HG03565 (cell line): Measurements from ENCODE around the gene COL9A3.

ENCODE experiments used
- ATAC-seq: cut with Tn5 transposase; IDR thresholded peaks from one replicate; pipeline ENCODE4 v1.9.1; 2021; ENCODE audit warnings: mild to moderate bottlenecking, moderate library complexity; ENCODE audit not compliant: unreplicated experiment

COL9A3 gene

DNA sequence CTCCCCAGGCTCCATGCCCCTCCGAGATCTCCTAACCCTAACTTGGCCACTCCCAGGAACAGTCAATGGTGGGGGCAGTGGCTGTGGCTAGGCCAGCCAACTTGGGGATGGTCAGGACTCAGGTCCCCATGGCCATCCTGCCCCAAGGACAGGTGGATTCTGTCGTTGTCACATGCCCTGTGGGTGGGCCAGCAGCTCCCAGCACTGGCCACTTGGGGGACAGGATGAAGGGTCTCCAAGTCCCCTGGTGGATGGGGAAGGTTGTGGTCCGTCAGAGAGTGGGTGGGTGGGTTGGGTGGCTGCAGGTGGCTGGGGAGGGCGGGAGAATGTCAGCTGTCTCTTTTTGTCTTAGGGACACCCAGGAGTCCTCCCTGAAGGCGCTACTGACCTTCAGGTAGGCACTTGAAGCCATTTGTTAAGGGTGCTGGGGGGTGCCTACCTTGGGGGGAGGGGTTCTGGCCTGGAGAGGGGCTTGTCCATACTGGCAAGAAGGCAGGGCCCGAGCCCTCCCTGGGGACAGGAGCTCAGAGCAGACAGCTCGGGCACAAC, 5.5 kb downstream of the COL9A3 start:
- no peak for ATAC-seq

DNA sequence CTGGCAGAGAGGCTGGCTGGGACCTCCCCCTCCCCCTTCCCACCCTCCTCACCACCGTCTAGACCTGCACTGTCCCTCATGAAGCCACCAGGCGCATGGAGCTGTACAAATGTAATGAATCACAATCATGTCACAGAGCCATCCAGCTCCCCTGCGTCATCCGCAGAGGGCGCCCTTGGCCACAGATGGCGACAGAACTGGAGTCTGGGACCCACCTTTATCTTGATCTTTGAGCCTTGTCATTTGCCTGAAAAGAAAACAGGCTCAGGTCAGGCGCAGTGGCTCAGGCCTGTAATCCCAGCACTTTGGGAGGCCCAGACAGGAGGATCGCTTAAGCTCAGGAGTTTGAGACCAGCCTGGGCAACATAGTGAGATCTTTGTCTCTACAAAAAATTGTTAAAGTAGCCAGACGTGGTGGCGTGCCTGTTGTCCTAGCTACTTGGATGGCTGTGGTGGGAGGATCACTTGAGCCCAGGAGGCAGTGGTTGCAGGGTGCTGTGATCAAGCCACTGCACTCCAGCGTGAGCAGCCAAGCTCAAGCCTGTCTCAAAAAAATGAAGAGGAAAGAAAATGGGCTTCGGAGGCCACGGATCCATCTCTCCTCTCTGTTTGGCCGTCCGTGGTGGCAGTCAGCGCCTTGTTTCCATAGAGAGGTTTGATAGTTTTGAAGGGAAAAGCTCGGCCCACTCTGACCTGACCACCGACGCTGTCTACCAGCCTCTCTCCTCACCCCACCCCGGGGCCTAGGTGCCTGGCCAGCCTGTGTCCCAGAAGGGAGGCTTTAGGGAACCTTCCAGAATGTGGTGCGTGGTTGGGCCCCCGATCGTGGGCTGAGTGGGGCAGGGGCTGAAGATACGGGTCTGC, 6.2 kb downstream of the COL9A3 start:
- no peak for ATAC-seq

DNA sequence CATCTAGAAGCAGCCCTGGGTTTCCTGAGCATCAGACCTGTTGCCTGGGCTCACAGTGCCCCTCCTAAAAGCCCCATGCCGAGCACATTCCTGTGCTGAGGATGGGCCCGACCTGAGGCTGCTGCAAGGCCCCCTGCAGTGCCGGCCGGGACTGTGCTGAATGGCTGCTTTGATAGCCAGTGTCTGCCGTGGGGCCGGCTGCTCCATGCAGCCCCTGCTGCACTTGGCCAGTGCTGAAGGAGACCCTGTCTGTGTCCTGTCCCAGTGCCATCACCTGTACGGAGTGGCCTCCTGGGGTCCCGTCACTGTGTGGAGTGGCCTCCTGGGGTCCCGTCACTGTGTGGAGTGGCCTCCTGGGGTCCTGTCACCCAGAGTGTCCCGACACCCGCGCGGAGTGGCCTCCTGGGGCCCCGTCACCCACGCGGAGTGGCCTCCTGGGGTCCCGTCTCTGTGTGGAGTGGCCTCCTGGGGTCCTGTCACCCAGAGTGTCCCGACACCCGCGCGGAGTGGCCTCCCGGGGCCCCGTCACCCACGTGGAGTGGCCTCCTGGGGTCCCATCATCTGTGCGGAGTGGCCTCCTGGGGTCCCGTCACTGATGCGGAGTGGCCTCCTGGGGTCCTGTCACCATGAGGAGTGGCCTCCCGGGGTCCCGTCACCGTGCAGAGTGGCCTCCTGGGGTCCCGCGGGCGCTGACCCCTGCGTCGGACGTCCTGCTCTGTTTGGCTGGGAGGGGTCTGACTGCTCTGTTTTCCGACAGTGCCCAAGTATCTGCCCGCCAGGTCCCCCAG, 7.0 kb downstream of the COL9A3 start:
- no peak for ATAC-seq

DNA sequence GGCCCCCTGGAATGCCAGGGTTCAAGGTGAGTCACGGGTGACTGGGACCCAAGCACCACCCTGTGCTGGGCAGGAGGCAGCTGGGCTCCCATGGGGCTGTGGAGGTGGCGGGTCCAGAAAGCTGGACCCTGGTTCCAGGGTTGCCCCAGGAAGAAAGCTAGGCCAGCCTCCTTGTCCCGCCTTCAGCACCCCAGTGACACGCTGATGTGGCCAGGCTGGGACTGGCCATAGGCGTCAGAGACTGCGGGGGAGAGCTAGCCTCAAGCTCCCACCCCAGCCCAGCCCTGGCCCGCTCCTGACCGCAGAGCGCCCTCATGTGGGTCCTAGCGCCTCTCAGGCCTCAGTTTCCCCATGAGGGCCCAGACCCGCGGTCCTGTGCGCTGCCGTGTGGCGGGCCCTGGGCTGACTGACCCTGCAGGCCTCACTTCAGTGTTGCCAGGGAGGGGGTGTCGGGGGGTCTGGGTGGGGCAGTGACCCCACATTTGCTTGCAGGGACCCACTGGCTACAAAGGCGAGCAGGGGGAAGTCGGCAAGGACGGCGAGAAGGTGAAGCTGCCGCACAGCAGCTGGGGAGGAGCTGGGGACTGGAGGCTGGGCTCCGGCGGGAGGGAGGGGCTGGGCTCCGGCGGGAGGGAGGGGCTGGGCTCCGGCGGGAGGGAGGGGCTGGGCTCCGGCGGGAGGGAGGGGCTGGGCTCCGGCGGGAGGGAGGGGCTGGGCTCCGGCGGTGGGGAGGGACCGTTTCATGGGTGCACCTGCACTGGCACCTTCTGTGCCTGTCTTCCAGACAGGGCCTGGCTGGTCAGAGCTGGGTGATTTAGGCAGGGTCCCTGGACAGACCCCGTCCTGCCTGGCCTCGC, 7.9 kb downstream of the COL9A3 start:
- ATAC-seq: no peak

DNA sequence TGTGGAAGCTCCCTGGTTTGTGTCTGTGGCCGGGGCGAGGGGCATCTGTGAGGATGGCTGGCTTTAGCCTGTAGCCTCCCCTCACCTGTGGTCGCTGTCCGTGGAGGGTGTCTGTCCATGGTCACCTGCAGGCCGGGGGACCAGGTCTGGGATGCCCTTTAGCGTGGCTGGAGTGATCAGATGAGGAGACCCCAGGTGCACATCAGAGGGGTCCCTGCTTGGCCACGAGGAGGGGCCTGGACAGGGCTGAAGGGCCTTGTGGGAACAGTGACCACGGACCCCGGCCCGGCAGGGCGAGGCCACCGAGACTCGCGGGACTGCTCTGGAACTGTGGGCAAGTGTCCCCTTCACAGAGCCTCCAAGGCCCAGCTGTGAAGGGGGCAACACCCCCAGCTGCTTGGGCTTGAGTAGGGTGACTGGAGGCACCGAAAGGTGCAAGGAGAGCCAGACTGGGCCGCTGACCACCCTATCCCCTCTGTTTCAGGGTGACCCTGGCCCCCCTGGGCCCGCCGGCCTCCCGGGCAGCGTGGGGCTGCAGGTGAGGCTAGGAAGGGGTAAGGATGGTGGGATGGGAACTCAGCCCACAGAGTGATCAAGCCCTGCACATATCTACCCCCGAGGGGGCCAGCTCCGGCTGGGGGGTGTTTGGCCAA, 8.6 kb downstream of the COL9A3 start:
- ATAC-seq: no peak

DNA sequence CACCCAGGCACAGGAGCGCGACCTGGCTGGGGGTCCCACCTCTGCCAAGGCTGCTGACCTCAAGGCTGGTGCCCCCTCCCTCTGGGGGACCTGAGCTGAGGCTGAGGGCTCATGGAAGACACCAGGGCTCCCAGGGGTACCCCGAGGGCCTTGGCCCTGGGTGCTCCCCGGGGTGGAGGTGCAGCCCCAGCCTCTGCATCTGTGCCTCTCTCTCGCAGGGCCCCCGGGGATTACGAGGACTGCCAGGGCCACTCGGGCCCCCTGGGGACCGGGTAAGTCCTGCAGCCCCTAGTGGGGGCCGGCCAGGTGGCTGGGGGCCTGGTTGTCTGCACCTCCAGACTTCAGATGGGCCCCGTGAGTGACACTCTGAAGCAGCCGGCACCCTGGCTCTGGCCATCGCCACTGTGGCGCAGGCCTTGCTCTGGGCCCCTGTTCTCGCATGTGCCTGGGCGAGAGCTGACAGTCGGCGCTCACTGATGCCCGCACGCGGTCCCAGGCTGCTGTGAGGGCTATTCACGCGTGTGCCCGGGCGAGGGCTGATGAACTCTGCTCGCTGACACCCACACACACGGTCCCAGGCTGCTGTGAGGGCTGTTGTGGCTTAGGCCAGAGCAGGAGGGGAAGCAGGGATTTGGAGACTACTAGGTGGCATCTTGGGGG, 9.3 kb downstream of the COL9A3 start:
- ATAC-seq: no peak

GRCh38 chr20:62826646-62827310, 9.9 kb downstream of the COL9A3 start:
- ATAC-seq: no peak

DNA sequence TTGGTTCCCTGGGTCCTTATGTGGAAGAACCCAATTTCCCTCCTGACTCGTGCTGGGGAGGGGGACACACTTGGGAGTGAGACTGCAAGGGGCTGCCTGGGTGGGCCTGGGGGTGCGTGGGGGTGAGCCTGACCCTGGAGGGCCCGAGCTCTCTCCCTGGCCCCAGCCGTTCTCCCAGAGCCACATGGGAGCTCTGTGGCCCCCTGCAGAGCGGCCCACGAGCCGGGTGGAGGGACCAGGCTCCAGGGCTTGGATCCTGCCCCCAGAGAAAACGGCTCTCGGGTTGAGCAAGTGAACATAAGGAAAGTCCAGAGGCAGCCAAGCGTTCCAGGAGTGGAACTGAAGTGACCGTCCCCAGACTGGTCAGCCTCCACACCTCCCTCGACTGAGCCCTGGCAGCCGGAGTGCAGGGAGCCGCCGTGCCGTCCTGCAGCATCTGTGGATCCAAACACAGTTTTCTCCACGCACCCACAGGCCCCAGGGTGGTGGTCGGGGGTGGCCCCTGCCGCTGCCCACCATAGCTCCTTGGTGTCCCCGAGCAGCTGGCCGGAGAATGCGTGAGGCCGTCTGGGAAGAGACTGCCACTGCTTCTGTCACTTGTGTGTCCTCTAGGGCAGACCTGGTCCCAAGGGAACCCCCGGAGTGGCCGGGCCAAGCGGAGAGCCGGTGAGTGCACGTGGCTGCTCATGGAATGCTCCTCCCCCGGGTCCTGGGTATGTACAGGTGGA, 10.6 kb downstream of the COL9A3 start:
- ATAC-seq: no peak

GRCh38 chr20:62828051-62828450, 11.2 kb downstream of the COL9A3 start:
- no peak for ATAC-seq

- no peak for ATAC-seq
Measured at GRCh38 chr20:62828511-62829230, 11.8 kb downstream of the COL9A3 start.

DNA sequence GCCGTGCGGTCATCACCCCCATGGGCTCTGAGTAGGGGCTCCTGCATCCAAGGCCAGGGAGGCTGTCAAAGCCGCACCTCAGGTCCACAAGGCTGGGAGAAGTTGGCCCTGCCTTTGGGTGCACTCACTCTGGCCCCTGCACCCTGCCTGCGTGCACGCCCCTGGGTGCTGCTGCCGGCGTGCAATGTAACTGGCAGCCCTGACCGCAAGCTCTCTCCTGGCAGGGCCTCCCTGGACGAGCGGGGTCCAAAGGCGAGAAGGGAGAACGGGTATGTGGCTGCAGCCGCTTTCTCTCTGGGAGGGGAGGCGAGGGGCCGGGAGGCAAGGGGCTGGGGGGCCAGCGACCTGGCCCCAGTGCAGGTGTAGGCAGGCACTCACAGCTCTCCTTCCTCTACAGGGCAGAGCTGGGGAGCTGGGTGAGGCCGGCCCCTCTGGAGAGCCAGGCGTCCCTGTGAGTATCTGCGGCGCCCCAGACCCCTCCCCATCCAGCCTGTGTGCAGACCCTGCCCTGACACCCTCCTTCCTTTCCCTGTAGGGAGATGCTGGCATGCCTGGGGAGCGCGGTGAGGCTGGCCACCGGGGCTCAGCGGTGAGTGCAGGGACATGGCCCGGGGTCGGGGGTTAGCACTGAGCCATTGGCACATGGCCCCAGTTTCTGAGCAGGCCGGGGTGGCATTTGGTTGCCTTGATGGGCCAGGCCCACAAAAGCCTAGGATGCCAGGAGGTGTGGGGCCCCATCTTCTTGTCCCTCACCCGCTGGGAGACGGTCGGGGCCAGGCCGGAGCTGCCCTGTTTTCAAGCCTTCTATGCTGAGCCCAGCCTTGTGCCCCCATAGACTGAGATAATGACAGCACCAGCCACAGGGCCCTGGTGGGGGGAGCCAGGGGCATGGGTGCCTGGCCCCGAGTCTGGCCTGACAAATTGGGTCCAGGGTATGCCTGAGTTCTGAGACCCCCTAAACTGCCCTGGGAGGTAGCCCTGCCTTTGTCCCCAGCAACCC, 12.7 kb downstream of the COL9A3 start:
- no peak for ATAC-seq

GRCh38 chr20:62830251-62830650, 13.4 kb downstream of the COL9A3 start:
- ATAC-seq: no peak

DNA sequence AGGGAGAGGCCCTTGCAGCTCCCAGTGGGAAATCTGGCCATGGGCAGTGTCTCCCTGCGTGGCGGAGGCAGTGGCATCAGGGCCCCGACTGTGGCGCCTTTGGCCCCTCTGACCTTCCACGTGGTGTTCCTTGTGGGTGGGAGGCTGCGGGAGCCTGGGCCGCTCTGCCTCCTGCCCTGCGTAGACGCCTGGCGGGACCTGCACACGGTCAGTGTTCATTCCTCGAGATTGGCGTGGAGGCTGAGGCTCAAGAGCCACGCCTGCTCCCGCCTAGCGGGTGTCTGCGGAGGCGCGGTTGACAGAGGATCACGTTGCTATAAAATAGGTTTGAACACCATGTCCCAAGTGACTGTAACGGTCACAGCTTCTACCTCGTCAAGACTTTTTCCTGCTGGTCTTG, 14.0 kb downstream of the COL9A3 start:
- ATAC-seq: no peak

DNA sequence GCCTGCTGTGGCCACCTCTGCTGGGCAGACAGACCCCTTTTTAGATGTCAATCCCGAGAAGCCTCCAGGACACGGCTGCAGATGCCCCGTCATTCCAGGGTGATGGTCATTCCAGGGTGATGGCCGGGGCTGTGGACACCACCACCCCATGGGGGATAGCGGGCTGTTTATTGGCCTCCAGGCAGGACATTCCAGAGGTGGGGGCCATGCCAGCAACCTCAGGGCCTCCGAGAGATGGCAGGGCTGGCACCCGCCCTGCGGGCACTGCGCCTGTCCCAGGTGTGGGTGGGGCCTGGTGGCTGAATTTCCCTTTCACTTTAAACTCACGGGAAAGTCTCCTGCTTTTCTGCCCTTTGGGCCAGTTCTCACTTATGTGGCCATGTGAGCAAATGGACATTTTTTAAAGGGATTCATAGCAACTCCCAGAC, 14.5 kb downstream of the COL9A3 start:
- no peak for ATAC-seq

DNA sequence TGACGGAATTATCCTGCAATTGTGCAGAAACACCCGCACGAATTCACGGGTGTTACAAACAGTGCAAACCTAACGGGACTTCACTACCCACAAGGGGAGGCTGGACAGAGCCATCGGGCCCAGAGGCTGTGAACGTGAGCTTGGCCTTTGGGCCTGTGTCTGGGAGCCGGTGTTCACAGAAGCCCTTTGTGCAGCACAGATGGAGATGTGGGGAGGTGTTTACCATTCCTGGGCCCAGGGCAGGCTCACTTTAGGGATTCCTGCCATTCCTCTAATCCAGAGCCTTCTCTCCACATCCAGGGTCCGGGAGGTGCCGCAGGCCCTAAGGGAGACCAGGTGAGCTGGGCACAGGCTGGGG, 15.0 kb downstream of the COL9A3 start:
- no peak for ATAC-seq

DNA sequence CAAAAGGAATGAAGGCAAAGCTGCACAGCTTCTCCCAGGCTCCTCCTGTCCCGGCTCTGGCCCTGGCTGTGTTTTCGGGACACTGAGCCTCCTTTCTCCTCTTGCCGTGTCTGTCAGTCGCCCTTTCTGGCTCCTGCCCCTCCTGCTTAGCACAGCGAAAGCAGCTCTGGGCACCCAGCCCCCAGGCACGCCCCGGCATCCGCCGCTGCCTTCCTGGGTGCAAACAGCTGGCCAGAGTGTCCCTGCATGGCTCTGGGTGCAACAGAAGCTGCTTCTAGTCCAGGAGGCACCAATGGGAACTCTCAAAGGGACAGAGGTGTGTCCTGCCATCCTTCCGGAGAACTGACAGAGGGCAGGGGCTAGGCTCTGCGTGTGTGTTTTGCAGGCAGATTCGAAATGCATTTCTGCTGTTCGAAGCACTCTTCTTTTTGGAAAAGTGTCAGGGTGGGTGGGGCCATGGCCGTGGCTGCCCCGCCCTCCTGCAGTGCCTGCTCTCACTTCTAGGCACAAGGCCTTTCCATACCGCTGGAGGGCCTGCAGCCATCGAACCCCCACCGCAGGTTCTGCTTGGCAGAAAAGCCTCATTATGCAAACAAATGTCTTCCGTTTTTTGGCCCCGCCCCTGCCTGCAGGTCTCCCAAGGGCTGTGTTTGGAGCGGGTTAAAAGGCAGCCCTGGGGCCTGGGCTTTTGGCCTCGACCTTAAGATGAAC, 15.5 kb downstream of the COL9A3 start:
- no peak for ATAC-seq
